ENCODE measurements around the gene ADAMTS4. TPM values are rescaled to one million over a fixed set of nuclear protein-coding genes. Genes with fewer than 3 reads are reported as not detected.

Gene ADAMTS4
- total and polyA plus RNA-seq, 7 donors: 0.23 to 78.2 (median 6.4) TPM

GRCh38 chr1:161140755-161141400, 58.0 kb downstream of the ADAMTS4 start:
- no peak for DNase-seq
- 94 to 96% methylated on average over 29 of the region's 29 CpGs for WGBS, 2 donors
- Histone ChIP-seq H3K9me3 (no peaks in the 10 kb centered on the region), H3K27ac (no peak overlapping the region), H3K27me3 (no peaks in the 10 kb centered on the region), H3K4me3 (no peak overlapping the region), H3K4me1 (peaks cover 0 to 10% (median 0%) of the 10 kb centered on the region in 4 donors), H3K36me3 (no peaks in the 10 kb centered on the region)
- intact Hi-C loops (cut with DNase I): no loop called here
- TF ChIP-seq POLR2AphosphoS5 (IDR thresholded peaks at IDR 0.05): no peak
- TF ChIP-seq EP300 (IDR thresholded peaks at IDR 0.05): no peak
- no peak for TF ChIP-seq POLR2A (IDR thresholded peaks at IDR 0.05)
- TF ChIP-seq, protein P1, sequence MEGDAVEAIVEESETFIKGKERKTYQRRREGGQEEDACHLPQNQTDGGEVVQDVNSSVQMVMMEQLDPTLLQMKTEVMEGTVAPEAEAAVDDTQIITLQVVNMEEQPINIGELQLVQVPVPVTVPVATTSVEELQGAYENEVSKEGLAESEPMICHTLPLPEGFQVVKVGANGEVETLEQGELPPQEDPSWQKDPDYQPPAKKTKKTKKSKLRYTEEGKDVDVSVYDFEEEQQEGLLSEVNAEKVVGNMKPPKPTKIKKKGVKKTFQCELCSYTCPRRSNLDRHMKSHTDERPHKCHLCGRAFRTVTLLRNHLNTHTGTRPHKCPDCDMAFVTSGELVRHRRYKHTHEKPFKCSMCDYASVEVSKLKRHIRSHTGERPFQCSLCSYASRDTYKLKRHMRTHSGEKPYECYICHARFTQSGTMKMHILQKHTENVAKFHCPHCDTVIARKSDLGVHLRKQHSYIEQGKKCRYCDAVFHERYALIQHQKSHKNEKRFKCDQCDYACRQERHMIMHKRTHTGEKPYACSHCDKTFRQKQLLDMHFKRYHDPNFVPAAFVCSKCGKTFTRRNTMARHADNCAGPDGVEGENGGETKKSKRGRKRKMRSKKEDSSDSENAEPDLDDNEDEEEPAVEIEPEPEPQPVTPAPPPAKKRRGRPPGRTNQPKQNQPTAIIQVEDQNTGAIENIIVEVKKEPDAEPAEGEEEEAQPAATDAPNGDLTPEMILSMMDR (IDR thresholded peaks at IDR 0.05): no peak

- DNase-seq: no peak
- intact Hi-C loops (cut with DNase I): no loop called here
- WGBS, 2 donors: 53 to 63% methylated on average over 1 of the region's 1 CpG
Observed at GRCh38 chr1:161139766-161140165, 59.1 kb downstream of the ADAMTS4 start.

DNA sequence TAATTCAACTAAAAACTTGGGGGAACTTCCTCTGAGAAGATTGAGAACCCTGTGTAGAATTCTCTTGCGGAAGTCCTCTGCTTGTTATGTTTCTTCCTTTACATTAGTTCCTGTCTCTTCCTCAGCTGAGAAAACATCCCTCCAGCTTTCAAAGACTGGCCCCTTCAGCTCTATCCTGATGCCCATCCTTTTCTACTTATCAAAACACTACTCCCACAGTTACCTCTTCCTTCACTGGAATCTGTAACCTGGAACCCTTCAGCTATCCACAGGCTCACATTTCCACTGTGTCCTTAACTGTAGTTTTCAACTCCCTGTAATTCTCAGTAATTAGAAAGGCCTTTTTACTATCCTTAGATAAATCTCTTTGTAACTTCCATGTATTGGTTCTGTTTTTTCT, 60.4 kb downstream of the ADAMTS4 start:
- Histone ChIP-seq H3K27me3 (no peaks in the 10 kb centered on the region), H3K27ac (no peak overlapping the region)
- 87 to 89% methylated on average over 1 of the region's 1 CpG for WGBS, 2 donors

More at GRCh38 chr1:161139766-161140165, 59.1 kb downstream of the ADAMTS4 start:
- TF ChIP-seq, protein P1 (IDR thresholded peaks at IDR 0.05): peak in 2 of 4 experiments; percentile 7 to 30
- no peak for TF ChIP-seq EP300 (IDR thresholded peaks at IDR 0.05)
- Histone ChIP-seq H3K36me3 (no peaks in the 10 kb centered on the region), H3K4me1 (peaks cover 0 to 10% (median 0%) of the 10 kb centered on the region in 4 donors), H3K4me3 (no peak overlapping the region), H3K27me3 (no peaks in the 10 kb centered on the region), H3K27ac (no peak overlapping the region), H3K9me3 (no peaks in the 10 kb centered on the region)

GRCh38 chr1:161137881-161138280, 61.0 kb downstream of the ADAMTS4 start:
- intact Hi-C loops (cut with DNase I): no loop called here
- Histone ChIP-seq H3K4me1 (peaks cover 0 to 27% (median 14%) of the 10 kb centered on the region in 4 donors), H3K9me3 (no peaks in the 10 kb centered on the region), H3K27ac (no peak overlapping the region), H3K36me3 (no peaks in the 10 kb centered on the region), H3K27me3 (no peaks in the 10 kb centered on the region), H3K4me3 (no peak overlapping the region)
- TF ChIP-seq POLR2A (IDR thresholded peaks at IDR 0.05) (no peak), EP300 (IDR thresholded peaks at IDR 0.05) (no peak), POLR2AphosphoS5 (IDR thresholded peaks at IDR 0.05) (no peak)
- TF ChIP-seq, protein P1 (IDR thresholded peaks at IDR 0.05): no peak
- no peak for DNase-seq
- WGBS, 2 donors: 81 to 83% methylated on average over 3 of the region's 3 CpGs

More for the DNA sequence above, 60.4 kb downstream of the ADAMTS4 start:
- Histone ChIP-seq H3K4me1 (peaks cover 0 to 23% (median 12%) of the 10 kb centered on the region in 4 donors), H3K36me3 (no peaks in the 10 kb centered on the region), H3K9me3 (no peaks in the 10 kb centered on the region), H3K4me3 (no peak overlapping the region)
- DNase-seq: no peak
- intact Hi-C loops (cut with DNase I): no loop called here
- TF ChIP-seq, protein P1 (IDR thresholded peaks at IDR 0.05): no peak

Small RNA genes within 50 kb of the gene (small RNA-seq; reads per million reads assigned to genes)
- gene RF01225: 0 reads per million in 3 donors

Other genes starting within 250 kb of the ADAMTS4 start
- not detected for gene ITLN2, start 244.2 kb downstream of the ADAMTS4 start, total RNA-seq
- under 1 TPM in 1 of 3 donors, not detected in 2; 0.12 TPM for gene ITLN2, start 244.2 kb downstream of the ADAMTS4 start, polyA plus RNA-seq
- 10 to 100 TPM in 1 of 4 donors, 1 to 10 TPM in 3; 2.7 to 30.5 (median 5.9) TPM for gene F11R, start 177.9 kb downstream of the ADAMTS4 start, total RNA-seq
- 10 to 100 TPM; 15.6 to 96.7 (median 34.0) TPM for gene F11R, start 177.9 kb downstream of the ADAMTS4 start, polyA plus RNA-seq
- 10 to 100 TPM; 10.5 to 46.4 (median 27.8) TPM for gene TSTD1, start 160.1 kb downstream of the ADAMTS4 start, total RNA-seq
- 100 to 1,000 TPM; 115 to 609 (median 268) TPM for gene TSTD1, start 160.1 kb downstream of the ADAMTS4 start, polyA plus RNA-seq
- gene USF1, start 153.1 kb downstream of the ADAMTS4 start, total RNA-seq: 10 to 100 TPM; 54.8 to 76.2 (median 62.5) TPM
- 10 to 100 TPM; 25.8 to 84.6 (median 42.5) TPM for gene USF1, start 153.1 kb downstream of the ADAMTS4 start, polyA plus RNA-seq
- gene ARHGAP30, start 129.2 kb downstream of the ADAMTS4 start, total RNA-seq: 1 to 10 TPM; 4.4 to 7.7 (median 6.6) TPM
- gene ARHGAP30, start 129.2 kb downstream of the ADAMTS4 start, polyA plus RNA-seq: 10 to 100 TPM in 1 of 3 donors, 1 to 10 TPM in 2; 4.8 to 37.8 (median 4.9) TPM
- gene NECTIN4, start 109.5 kb downstream of the ADAMTS4 start, total RNA-seq: not detected
- 1 to 10 TPM in 2 of 3 donors, not detected in 1; 1.2 to 2.8 TPM for gene NECTIN4, start 109.5 kb downstream of the ADAMTS4 start, polyA plus RNA-seq
- 10 to 100 TPM in 2 of 4 donors, 1 to 10 TPM in 2; 5.8 to 14.1 (median 10.8) TPM for gene KLHDC9, start 100.7 kb downstream of the ADAMTS4 start, total RNA-seq
- 10 to 100 TPM in 1 of 3 donors, 1 to 10 TPM in 2; 4.7 to 11.1 (median 9.6) TPM for gene KLHDC9, start 100.7 kb downstream of the ADAMTS4 start, polyA plus RNA-seq
- 10 to 100 TPM; 40.7 to 63.4 (median 45.9) TPM for gene PFDN2, start 81.0 kb downstream of the ADAMTS4 start, total RNA-seq
- 100 to 1,000 TPM in 2 of 3 donors, 10 to 100 TPM in 1; 82.3 to 115 (median 104) TPM for gene PFDN2, start 81.0 kb downstream of the ADAMTS4 start, polyA plus RNA-seq
- gene NIT1, start 80.9 kb downstream of the ADAMTS4 start, total RNA-seq: 10 to 100 TPM; 24.4 to 39.6 (median 33.1) TPM
- gene NIT1, start 80.9 kb downstream of the ADAMTS4 start, polyA plus RNA-seq: 10 to 100 TPM; 46.8 to 66.6 (median 66.5) TPM
- 10 to 100 TPM; 27.7 to 34.2 (median 30.2) TPM for gene DEDD, start 66.4 kb downstream of the ADAMTS4 start, total RNA-seq
- 10 to 100 TPM; 24.0 to 30.6 (median 30.5) TPM for gene DEDD, start 66.4 kb downstream of the ADAMTS4 start, polyA plus RNA-seq
- 10 to 100 TPM; 49.0 to 77.8 (median 70.3) TPM for gene UFC1, start 45.1 kb downstream of the ADAMTS4 start, total RNA-seq
- 100 to 1,000 TPM; 129 to 249 (median 232) TPM for gene UFC1, start 45.1 kb downstream of the ADAMTS4 start, polyA plus RNA-seq
- 10 to 100 TPM; 11.4 to 24.1 (median 13.1) TPM for gene USP21, start 39.6 kb downstream of the ADAMTS4 start, total RNA-seq
- 10 to 100 TPM; 16.2 to 22.2 (median 17.3) TPM for gene USP21, start 39.6 kb downstream of the ADAMTS4 start, polyA plus RNA-seq
- 10 to 100 TPM; 16.6 to 30.9 (median 21.3) TPM for gene PPOX, start 32.6 kb downstream of the ADAMTS4 start, total RNA-seq
- 10 to 100 TPM in 2 of 3 donors, 1 to 10 TPM in 1; 7.4 to 17.7 (median 16.2) TPM for gene PPOX, start 32.6 kb downstream of the ADAMTS4 start, polyA plus RNA-seq
- gene B4GALT3, start 21.5 kb downstream of the ADAMTS4 start, total RNA-seq: 10 to 100 TPM; 10.7 to 19.3 (median 14.8) TPM
- 10 to 100 TPM; 13.4 to 33.4 (median 16.8) TPM for gene B4GALT3, start 21.5 kb downstream of the ADAMTS4 start, polyA plus RNA-seq
- gene NDUFS2, start 3.3 kb upstream of the ADAMTS4 start, total RNA-seq: 100 to 1,000 TPM in 1 of 4 donors, 10 to 100 TPM in 3; 79.6 to 113 (median 92.6) TPM
- gene NDUFS2, start 3.3 kb upstream of the ADAMTS4 start, polyA plus RNA-seq: 100 to 1,000 TPM; 113 to 194 (median 123) TPM
- 10 to 100 TPM; 14.4 to 86.4 (median 56.9) TPM for gene FCER1G, start 16.2 kb upstream of the ADAMTS4 start, total RNA-seq
- gene FCER1G, start 16.2 kb upstream of the ADAMTS4 start, polyA plus RNA-seq: 100 to 1,000 TPM in 1 of 3 donors, 10 to 100 TPM in 2; 77.7 to 243 (median 80.5) TPM
- gene APOA2, start 24.6 kb upstream of the ADAMTS4 start, total RNA-seq: not detected
- gene APOA2, start 24.6 kb upstream of the ADAMTS4 start, polyA plus RNA-seq: under 1 TPM in 1 of 3 donors, not detected in 2; 0.26 TPM
- gene TOMM40L, start 27.0 kb upstream of the ADAMTS4 start, total RNA-seq: 10 to 100 TPM; 12.6 to 20.2 (median 14.8) TPM
- 10 to 100 TPM; 15.0 to 23.1 (median 18.5) TPM for gene TOMM40L, start 27.0 kb upstream of the ADAMTS4 start, polyA plus RNA-seq
- not detected for gene NR1I3, start 39.1 kb upstream of the ADAMTS4 start, total RNA-seq
- gene NR1I3, start 39.1 kb upstream of the ADAMTS4 start, polyA plus RNA-seq: under 1 TPM in 1 of 3 donors, not detected in 2; 0.13 TPM
- 10 to 100 TPM in 1 of 4 donors, 1 to 10 TPM in 2, under 1 TPM in 1; 0.71 to 15.2 (median 3.7) TPM for gene PCP4L1, start 59.7 kb upstream of the ADAMTS4 start, total RNA-seq
- 1 to 10 TPM in 1 of 3 donors, not detected in 2; 2.3 TPM for gene PCP4L1, start 59.7 kb upstream of the ADAMTS4 start, polyA plus RNA-seq
- 1 to 10 TPM; 3.1 to 10.0 (median 6.0) TPM for gene MPZ, start 110.9 kb upstream of the ADAMTS4 start, total RNA-seq
- 1 to 10 TPM; 1.2 to 4.1 (median 3.0) TPM for gene MPZ, start 110.9 kb upstream of the ADAMTS4 start, polyA plus RNA-seq
- gene SDHC, start 115.3 kb upstream of the ADAMTS4 start, total RNA-seq: 10 to 100 TPM; 21.2 to 83.5 (median 38.1) TPM
- gene SDHC, start 115.3 kb upstream of the ADAMTS4 start, polyA plus RNA-seq: 100 to 1,000 TPM; 221 to 371 (median 234) TPM
- gene CFAP126, start 168.8 kb upstream of the ADAMTS4 start, total RNA-seq: not detected
- gene CFAP126, start 168.8 kb upstream of the ADAMTS4 start, polyA plus RNA-seq: not detected

Data from sigmoid colon (tissue), 7 donors.